AG20443 (cell line): ENCODE measurements around the gene CRACDL.
A peak's percentile ranks its signal among the peaks of the same experiment; 100 is the strongest.
"Not testable (repeated sequence)": the region's sequence is repeated elsewhere in the genome, so short reads cannot be mapped to it uniquely, and the experiment has no call there.

Experiments used
- DNase-seq: peaks from one replicate; pipeline ENCODE4 v3.0.0; 2012; ENCODE audit warnings: low spot score, mixed read lengths

The CRACDL gene

GRCh38 chr2:98773907-98774306 lies 162.1 kb downstream of the CRACDL start:
- DNase-seq = no peak

- DNase-seq = no peak
Measured at GRCh38 chr2:98773169-98773568, 162.9 kb downstream of the CRACDL start.

- no peak for DNase-seq
Measured at GRCh38 chr2:98772536-98772935, 163.5 kb downstream of the CRACDL start.

DNA sequence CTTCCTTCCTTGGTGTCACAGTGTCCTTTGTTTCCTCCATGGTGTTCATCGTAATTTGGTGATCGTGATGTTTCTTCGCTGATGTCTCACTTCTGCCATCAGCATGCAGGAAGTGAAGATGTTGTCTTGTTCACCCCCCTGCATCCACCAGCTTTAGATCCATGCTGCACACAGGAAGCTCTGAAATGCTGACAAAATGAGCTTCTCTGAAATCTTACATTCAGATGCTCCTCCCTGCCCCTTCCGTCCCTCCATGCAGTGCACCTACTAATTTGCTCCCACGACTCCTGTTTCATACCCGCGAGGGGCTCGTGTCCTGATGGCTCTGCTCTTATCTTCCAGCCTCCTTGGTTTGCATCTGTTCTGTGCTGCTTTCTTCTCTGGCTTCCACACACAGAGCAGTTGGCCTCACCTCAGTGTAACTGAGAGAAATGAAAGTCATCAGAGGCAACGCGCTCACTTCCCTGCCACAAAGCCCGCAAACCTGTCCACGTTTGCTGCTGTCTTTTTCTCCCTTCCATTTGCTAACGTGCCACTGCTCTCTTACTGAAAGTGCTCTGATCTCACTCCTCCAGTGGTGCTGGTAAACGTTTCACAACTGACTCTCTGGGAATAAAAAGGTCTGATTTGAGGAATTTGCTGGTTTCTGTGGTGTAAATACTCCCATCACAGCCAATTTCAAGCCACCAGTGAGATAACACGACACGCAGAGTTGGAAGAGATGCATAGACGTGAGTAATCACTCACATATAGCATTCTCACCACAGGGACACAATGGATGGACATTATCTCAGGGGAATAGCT lies 164.1 kb downstream of the CRACDL start:
- DNase-seq = no peak

DNA sequence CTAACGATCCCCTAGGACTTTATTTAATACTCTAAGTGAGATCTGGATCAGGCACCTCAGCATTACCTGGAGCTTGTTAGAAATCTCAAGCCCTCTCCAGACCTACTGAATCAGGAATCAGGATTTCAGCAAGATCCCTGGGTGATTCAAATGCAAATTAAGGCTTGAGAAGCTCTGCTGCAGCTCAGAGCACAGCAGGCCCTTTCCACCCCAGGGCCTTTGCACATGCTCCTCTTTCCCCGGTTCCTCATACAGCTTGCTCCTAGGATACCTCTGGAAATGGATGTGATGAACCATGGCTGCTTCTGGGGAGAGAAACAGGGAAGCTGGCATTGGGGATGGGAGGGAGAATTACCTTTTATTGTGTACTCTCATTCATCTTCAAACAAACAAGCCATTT lies 164.8 kb downstream of the CRACDL start:
- DNase-seq = no peak

GRCh38 chr2:98769784-98770183 lies 166.2 kb downstream of the CRACDL start:
- DNase-seq = no peak

- DNase-seq = no peak
Measured at GRCh38 chr2:98769114-98769476, 166.9 kb downstream of the CRACDL start.

GRCh38 chr2:98768384-98769113 lies 167.5 kb downstream of the CRACDL start:
- no peak for DNase-seq

- no peak for DNase-seq
Measured at GRCh38 chr2:98764499-98764898, 171.5 kb downstream of the CRACDL start.

DNA sequence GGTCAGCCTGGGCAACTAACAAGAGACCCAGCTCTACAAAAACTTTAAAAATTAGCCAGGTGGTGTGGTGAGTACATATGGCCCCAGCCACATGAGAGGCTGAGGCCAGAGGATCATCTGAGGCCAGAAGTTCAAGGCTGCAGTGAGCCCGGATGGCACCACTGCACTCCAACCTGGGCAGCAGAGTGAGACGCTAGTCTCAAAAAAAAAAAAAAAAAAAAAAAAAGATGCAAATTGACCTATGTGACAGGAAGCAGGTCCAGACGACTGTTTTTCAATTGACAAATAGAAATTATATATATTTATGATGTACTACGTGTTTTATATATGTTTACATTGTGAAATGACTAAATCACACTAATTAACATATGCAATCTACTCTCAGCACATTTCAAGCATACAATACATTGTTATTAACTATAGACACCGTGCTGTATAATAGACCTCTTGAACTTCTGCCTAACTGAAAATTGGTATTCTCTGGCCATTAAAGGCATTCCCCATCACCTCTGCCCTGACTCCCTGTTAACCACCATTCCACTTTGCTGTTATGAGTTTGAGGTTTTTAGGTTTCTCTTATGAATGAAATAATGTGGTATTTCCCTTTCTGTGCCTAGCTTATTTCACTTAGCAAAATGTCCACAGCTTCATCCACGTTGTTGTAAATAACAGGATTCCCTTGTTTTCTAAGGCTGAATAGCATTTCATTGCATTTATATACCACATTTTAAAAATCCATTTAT lies 172.6 kb downstream of the CRACDL start:
- no peak for DNase-seq

DNA sequence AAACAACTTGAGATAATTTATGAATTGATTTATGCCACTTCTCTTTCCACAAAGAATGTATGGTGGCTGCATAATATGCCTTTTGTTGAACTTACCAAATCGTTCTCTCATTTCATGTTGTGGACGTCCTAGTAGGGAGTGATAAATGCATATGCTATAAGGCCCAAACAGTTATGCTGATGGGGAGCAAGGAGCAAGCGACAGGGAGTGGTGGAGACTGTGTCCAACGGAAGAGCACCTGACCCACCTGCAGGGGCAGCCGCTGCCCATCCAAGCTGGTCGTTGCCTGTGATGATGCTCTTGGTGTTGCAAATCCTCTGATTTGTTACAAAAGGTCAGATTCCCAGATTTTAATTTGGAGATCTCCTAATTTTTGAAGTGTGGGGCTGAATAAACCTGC lies 174.1 kb downstream of the CRACDL start:
- no peak for DNase-seq

DNA sequence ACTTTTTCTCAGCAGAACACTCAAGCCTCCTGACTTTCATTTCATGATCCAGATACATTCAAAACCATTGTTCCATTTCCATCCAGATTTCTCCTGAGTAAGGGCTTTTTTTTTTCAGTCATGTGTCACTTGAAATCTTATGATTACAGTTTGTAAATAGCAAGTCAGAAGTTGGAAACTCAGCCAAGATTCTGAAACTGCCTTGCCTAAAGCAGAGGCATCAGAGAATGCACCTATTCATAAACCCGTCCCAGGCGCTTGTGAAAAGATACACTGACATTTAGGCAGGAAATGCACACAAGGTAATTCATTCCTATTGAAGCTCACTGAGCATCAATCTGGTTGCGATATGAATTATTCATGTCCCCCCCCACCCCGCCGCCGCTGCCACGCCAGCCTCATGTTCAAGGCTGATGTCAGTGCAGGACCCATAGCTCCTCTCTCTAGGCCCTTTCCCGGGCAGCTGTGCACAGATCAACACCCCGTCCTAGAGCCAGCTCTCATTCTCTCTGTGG lies 174.7 kb downstream of the CRACDL start:
- no peak for DNase-seq

DNA sequence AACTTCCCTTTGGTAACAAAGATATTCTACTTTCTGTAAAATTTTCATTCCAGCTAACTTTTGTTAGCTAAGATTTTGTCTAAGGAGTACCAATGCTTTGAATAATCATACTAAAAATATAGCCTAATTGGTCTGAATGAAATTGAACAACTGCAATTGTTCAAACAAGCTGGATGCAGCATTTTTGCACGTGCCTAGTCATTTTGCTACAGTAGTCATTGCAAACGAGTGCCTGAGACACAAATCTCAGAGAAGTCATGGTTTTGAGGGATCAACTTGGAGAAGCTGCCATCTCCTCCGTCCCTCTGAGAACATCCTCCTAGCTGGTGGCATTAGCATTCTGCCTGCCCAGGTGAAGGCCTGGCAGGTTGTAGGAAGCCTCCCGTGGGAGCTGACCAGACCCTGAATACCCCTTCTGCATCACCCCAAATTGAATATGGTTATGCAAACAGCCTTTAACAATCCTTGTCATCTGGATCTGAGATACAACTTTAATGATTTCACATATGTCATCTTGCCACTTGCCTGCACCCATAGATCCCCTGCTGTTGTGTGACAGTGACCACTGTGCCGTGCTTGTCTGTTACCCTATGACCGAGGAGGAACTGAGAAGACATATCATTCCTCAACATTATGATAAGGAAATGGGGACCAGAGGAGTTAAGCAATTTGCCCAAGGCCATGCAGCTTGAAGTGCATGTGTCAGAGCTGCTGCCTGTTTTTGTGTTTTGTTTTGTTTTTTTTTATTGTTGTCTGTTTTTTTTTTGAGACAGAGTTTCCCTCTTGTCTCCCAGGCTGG lies 176.0 kb downstream of the CRACDL start:
- DNase-seq = no peak

- DNase-seq = no peak
Measured at GRCh38 chr2:98759338-98759737, 176.7 kb downstream of the CRACDL start.

GRCh38 chr2:98757904-98758421 lies 178.1 kb downstream of the CRACDL start:
- peak; percentile 86 for DNase-seq

GRCh38 chr2:98753801-98754200 lies 182.2 kb downstream of the CRACDL start:
- no peak for DNase-seq

DNA sequence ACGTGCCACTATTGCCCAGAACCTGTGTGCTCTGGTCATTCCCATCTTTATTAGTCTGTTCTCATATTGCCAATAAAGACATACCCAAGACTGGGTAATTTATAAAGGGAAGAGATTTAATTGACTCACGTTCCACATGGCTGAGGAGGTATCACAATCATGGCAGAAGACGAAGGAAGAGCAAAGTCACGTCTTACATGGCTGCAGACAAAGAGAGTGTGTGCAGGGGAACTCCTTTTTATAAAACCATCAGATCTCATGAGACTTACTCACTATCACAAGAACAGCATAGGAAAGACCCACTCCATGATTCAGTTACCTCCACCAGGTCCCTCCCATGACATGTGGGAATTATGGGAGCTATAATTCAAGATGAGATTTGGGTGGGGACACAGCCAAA lies 183.3 kb downstream of the CRACDL start:
- DNase-seq = not testable (repeated sequence)

GRCh38 chr2:98751748-98752147 lies 184.3 kb downstream of the CRACDL start:
- DNase-seq = no peak

DNA sequence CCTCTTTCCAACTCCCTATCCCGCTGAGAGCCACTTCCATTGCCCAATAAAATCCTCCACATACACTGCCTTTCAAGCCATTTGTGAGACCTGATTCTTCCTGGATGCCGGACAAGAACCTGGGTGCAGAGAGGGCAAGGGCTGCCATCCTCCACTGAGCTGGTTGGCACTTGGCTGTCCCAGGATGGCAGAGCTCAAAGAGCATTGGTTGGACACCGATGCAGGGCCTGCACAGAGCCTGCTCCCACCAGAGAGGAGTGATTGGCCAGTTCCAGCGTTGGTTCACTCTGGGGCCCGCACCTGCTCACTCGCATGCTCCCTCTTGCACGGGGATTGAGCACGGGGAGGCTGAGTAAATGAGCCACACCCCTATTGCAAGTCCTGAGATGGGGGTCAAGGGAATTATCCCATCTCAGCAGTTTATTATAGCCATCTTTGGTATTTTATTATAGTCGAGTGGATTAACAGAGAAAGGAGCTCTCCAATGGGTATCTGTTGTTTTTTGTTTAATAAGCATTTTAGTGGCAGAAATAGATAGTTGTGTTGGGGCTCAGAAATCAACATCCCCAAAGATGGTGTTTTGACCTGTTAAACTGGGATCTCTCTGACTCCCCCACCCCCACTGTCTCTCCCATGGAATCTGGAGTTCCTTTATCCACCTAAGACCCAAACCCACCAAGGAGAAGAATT lies 185.3 kb downstream of the CRACDL start:
- DNase-seq = no peak

GRCh38 chr2:98749066-98749450 lies 187.0 kb downstream of the CRACDL start:
- DNase-seq = no peak
